Spinal cord (tissue), 10 donors: ENCODE results near the gene ASMTL. TPM values are rescaled to one million over a fixed set of nuclear protein-coding genes. Genes with fewer than 3 reads are reported as not detected.
A peak's percentile ranks its signal among the peaks of the same experiment; 100 is the strongest.

Source experiments
- DNase-seq, 6 donors: peaks; one replicate each; pipeline versions ENCODE4 v3.0.0 to v3.0.0-alpha.2; 2013 to 2015; ENCODE audit warnings: low spot score in 6 of 6, low read depth in 4 of 6
- H3K27ac ChIP-seq: one replicate; pipeline ENCODE4 v1.5.1; 2013; ENCODE audit warnings: low read depth, low read length, control low read depth
- H3K27me3 ChIP-seq: one replicate; pipeline ENCODE4 v1.6.1; 2013; ENCODE audit warnings: low read length; ENCODE audit not compliant: control insufficient read depth, insufficient read depth
- H3K36me3 ChIP-seq: one replicate; pipeline ENCODE4 v1.6.1; 2013; ENCODE audit warnings: low read length; ENCODE audit not compliant: control insufficient read depth, insufficient read depth
- H3K4me1 ChIP-seq: one replicate; pipeline ENCODE4 v1.6.1; 2013; ENCODE audit warnings: low read length; ENCODE audit not compliant: control insufficient read depth, insufficient read depth
- H3K4me3 ChIP-seq: one replicate; pipeline ENCODE4 v1.5.1; 2013; ENCODE audit warnings: low read depth, low read length, control low read depth
- H3K9me3 ChIP-seq: one replicate; pipeline ENCODE4 v1.6.1; 2013; ENCODE audit warnings: low read length; ENCODE audit not compliant: control insufficient read depth, insufficient read depth
- WGBS: methylation state at CpG from one replicate; pipeline ENCODE4 v1.1.5; 2013; ENCODE audit warnings: missing lambda C conversion rate; ENCODE audit not compliant: insufficient coverage; 5-methylcytosine and 5-hydroxymethylcytosine counted together
- polyA plus RNA-seq, 2 donors: library from polyadenylated mRNA; unstranded; fragments of 120-200 nt; gene quantifications; one replicate each; pipeline ENCODE4 v1.2.1, GENCODE V29; 2013; ENCODE audit not compliant: insufficient read length in 2 of 2
- total RNA-seq, 2 donors: library from RNA; depleted of rRNA in 1 of 2; stranded (reverse); fragments of 120-200 nt in 1 of 2; fragments of >200 nt in 1 of 2; gene quantifications; one replicate each; pipeline versions ENCODE4 v1.2.3 to v1.2.4, GENCODE V29; 2013 to 2014
- donor health status: healthy.

Gene ASMTL
- total and polyA plus RNA-seq, 4 donors = 15.6 to 62.6 (median 33.2) TPM

GRCh38 chrX:1391707-1392375 is 60.9 kb downstream of the ASMTL start, which contains the start of gene SLC25A6:
Gene SLC25A6 (minus strand): TSS chrX:1392113. CDS start chrX:1392009, 104 bp downstream.
- DNase-seq = peak; percentile 90 to 99 (median 96)
- Histone ChIP-seq H3K27me3 (no peaks in the 10 kb centered on the region), H3K27ac (peak within 1 kb of the TSS; percentile 96), H3K9me3 (no peaks in the 10 kb centered on the region), H3K36me3 (peaks cover 64% of the 10 kb centered on the region), H3K4me1 (peaks cover 37% of the 10 kb centered on the region), H3K4me3 (peak within 1 kb of the TSS; percentile 99)
- WGBS = under 1% methylated on average over 90 of the region's 90 CpGs

GRCh38 chrX:1391370-1391706 is 61.4 kb downstream of the ASMTL start:
- peak overlapping the region; percentile 33 for H3K27ac ChIP-seq
- no peaks in the 10 kb centered on the region for H3K9me3 ChIP-seq
- DNase-seq = peak in 2 of 6 donors; percentile 85 to 86
- H3K4me1 ChIP-seq = peaks cover 37% of the 10 kb centered on the region
- H3K36me3 ChIP-seq = peaks cover 66% of the 10 kb centered on the region
- peak overlapping the region; percentile 99 for H3K4me3 ChIP-seq
- H3K27me3 ChIP-seq = no peaks in the 10 kb centered on the region
- WGBS = under 1% methylated on average over 19 of the region's 19 CpGs

GRCh38 chrX:1390621-1391369 is 61.9 kb downstream of the ASMTL start:
- H3K27me3 ChIP-seq = no peaks in the 10 kb centered on the region
- no peak for DNase-seq
- H3K4me1 ChIP-seq = peaks cover 37% of the 10 kb centered on the region
- H3K4me3 ChIP-seq = peak overlapping the region; percentile 99
- H3K9me3 ChIP-seq = no peaks in the 10 kb centered on the region
- H3K27ac ChIP-seq = peak overlapping the region; percentile 33
- WGBS = 59% methylated on average over 21 of the region's 30 CpGs
- H3K36me3 ChIP-seq = peaks cover 67% of the 10 kb centered on the region

GRCh38 chrX:1389993-1390285 is 62.8 kb downstream of the ASMTL start:
- H3K9me3 ChIP-seq = no peaks in the 10 kb centered on the region
- WGBS = 92% methylated on average over 6 of the region's 10 CpGs
- H3K27ac ChIP-seq = no peak overlapping the region
- DNase-seq = no peak
- no peak overlapping the region for H3K4me3 ChIP-seq
- H3K27me3 ChIP-seq = no peaks in the 10 kb centered on the region
- peaks cover 32% of the 10 kb centered on the region for H3K4me1 ChIP-seq
- peaks cover 70% of the 10 kb centered on the region for H3K36me3 ChIP-seq

GRCh38 chrX:1389181-1389992 is 63.3 kb downstream of the ASMTL start:
- Histone ChIP-seq H3K4me3 (no peak overlapping the region), H3K36me3 (peaks cover 70% of the 10 kb centered on the region), H3K9me3 (no peaks in the 10 kb centered on the region), H3K27me3 (no peaks in the 10 kb centered on the region), H3K27ac (no peak overlapping the region), H3K4me1 (peaks cover 27% of the 10 kb centered on the region)
- no peak for DNase-seq
- WGBS = 96% methylated on average over 44 of the region's 51 CpGs

GRCh38 chrX:1388651-1389050 is 64.1 kb downstream of the ASMTL start:
- 90% methylated on average over 2 of the region's 4 CpGs for WGBS
- Histone ChIP-seq H3K27me3 (no peaks in the 10 kb centered on the region), H3K27ac (no peak overlapping the region), H3K4me1 (peaks cover 21% of the 10 kb centered on the region), H3K36me3 (peaks cover 75% of the 10 kb centered on the region), H3K9me3 (no peaks in the 10 kb centered on the region), H3K4me3 (no peak overlapping the region)
- DNase-seq = no peak

- Histone ChIP-seq H3K27ac (no peak overlapping the region), H3K9me3 (no peaks in the 10 kb centered on the region), H3K36me3 (peaks cover 89% of the 10 kb centered on the region), H3K27me3 (no peaks in the 10 kb centered on the region), H3K4me3 (no peak overlapping the region), H3K4me1 (peaks cover 15% of the 10 kb centered on the region)
- 95% methylated on average over 40 of the region's 43 CpGs for WGBS
- no peak for DNase-seq
These were observed 65.5 kb downstream of the ASMTL start for GRCh38 chrX:1387141-1387776.

GRCh38 chrX:1386338-1387127 is 66.2 kb downstream of the ASMTL start:
- Histone ChIP-seq H3K4me3 (no peak overlapping the region), H3K27me3 (no peaks in the 10 kb centered on the region), H3K9me3 (no peaks in the 10 kb centered on the region), H3K36me3 (peaks cover 94% of the 10 kb centered on the region), H3K4me1 (peaks cover 15% of the 10 kb centered on the region), H3K27ac (no peak overlapping the region)
- WGBS = 97% methylated on average over 40 of the region's 41 CpGs
- no peak for DNase-seq
